Lung (tissue), 12 donors: ENCODE data around the gene IGIP. TPM values are rescaled to one million over a fixed set of nuclear protein-coding genes. Genes with fewer than 3 reads are reported as not detected.

Source experiments
- ATAC-seq: fragments of 200-7000 bp; cut with Tn5 transposase; one replicate; pipeline ENCODE4 v1.9.1; 2020; ENCODE audit warnings: moderate number of reproducible peaks; ENCODE audit not compliant: insufficient read depth, low FRiP score
- DNase-seq, 3 donors: peaks; one replicate each; pipeline ENCODE4 v3.0.0-alpha.2; 2013 to 2017
- H3K27ac ChIP-seq, 2 donors: one replicate each; pipeline ENCODE4 v1.5.1; 2013; ENCODE audit warnings: mild to moderate bottlenecking in 2 of 2, moderate library complexity in 2 of 2, control low read depth in 1 of 2, inconsistent platforms in 1 of 2, low read depth in 1 of 2, low read length in 1 of 2
- H3K27me3 ChIP-seq, 3 donors: one replicate each; pipeline ENCODE4 v1.5.1; 2013; ENCODE audit warnings: low read length in 2 of 3; ENCODE audit not compliant: control insufficient read depth in 3 of 3, insufficient read depth in 3 of 3
- H3K36me3 ChIP-seq, 4 donors: one replicate each; pipeline ENCODE4 v1.5.1; 2013; ENCODE audit warnings: low read length in 4 of 4, mild to moderate bottlenecking in 1 of 4, moderate library complexity in 1 of 4; ENCODE audit not compliant: control insufficient read depth in 4 of 4, insufficient read depth in 4 of 4
- H3K4me1 ChIP-seq, 5 donors: one replicate each; pipeline ENCODE4 v1.5.1; 2013; ENCODE audit warnings: low read length in 5 of 5, mild to moderate bottlenecking in 2 of 5, moderate library complexity in 1 of 5; ENCODE audit not compliant: control insufficient read depth in 5 of 5, insufficient read depth in 5 of 5
- H3K4me3 ChIP-seq: one replicate; pipeline ENCODE4 v1.5.1; 2013; ENCODE audit warnings: mild to moderate bottlenecking, control low read depth, moderate library complexity
- H3K9ac ChIP-seq, 2 donors: one replicate each; pipeline ENCODE4 v1.5.1; 2013; ENCODE audit warnings: low read length in 2 of 2, control low read depth in 1 of 2; ENCODE audit not compliant: insufficient read depth in 1 of 2
- H3K9me3 ChIP-seq, 4 donors: one replicate each; pipeline ENCODE4 v1.5.1; 2013; ENCODE audit warnings: low read length in 3 of 4, mild to moderate bottlenecking in 1 of 4, moderate library complexity in 1 of 4; ENCODE audit not compliant: control insufficient read depth in 4 of 4, insufficient read depth in 3 of 4
- WGBS, 2 donors: extraction: QIAGEN DNeasy Blood & Tissue Kit; methylation state at CpG; one replicate each; pipeline ENCODE4 v1.1.7; 2013; 5-methylcytosine and 5-hydroxymethylcytosine counted together
- polyA plus RNA-seq, 2 donors: library from polyadenylated mRNA; stranded (reverse); fragments of 200-250 nt; gene quantifications; one replicate each; pipeline ENCODE4 v1.2.1, GENCODE V29; 2013
- total RNA-seq, 2 donors: library from RNA; depleted of rRNA in 1 of 2; stranded (reverse); fragments of >200 nt in 1 of 2; gene quantifications; one replicate each; pipeline ENCODE4 v1.2.1, GENCODE V29; 2014 to 2021
- TF ChIP-seq, protein P1 (sequence below): IDR thresholded peaks from 2 replicates; pipeline ENCODE4 v1.5.1; 2012; ENCODE audit warnings: mild to moderate bottlenecking; ENCODE audit errors: control extremely low read depth, extremely low read depth
- donor health status: control.
- donor health status: control.
- donor health status: Bipolar disorder and iron deficiency.
- donor health status: healthy.
- donor health status: DM: yes; HTN: yes; CAD: no.

IGIP gene
- total and polyA plus RNA-seq, 4 donors, result 2.8 to 11.1 (median 7.5) TPM

DNA sequence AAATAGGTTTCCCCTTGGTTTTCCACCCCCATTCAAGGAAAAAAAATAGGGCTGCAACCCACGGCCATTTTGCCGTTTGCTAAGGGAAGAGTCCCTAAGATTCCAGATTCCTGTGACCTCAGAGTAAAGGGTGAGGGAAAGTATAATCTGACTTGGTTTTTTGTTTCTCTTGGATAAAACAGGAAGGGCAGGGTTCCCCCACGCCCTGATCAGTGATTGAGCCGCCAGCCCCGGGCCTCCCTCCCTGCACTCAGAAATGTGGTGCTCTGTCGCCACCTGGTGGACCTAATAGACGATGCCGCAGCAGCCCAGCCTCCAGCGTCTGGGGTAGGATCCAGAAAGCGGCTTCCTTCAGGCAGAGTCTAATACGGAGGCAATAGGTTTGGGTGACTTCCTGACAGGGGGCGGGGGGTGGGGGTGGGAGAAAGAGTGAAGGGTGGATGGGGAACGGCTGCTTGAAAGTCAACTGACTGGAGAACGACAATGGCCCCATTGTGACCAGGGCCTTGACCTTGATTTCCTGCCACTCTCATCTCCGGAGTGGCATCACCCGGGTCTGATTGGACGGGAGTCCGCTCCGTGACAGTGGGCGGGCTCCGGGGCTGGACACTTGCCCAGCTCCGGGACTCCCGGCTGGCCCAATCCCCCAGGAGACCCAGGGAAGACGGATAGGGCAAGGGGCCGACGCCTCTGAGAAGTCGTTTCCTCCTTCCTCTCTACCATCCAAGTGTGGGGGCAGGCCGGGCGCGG is 31.5 kb downstream of the IGIP start:
- Histone ChIP-seq H3K27me3 (peaks cover 0 to 2% (median 0%) of the 10 kb centered on the region in 3 donors), H3K9ac (peak overlapping the region in 1 of 2 donors; percentile 8), H3K9me3 (no peaks in the 10 kb centered on the region), H3K4me3 (no peak overlapping the region), H3K36me3 (no peaks in the 10 kb centered on the region), H3K27ac (peak overlapping the region in 1 of 2 donors; percentile 2), H3K4me1 (peaks cover 0 to 12% (median 4%) of the 10 kb centered on the region in 5 donors)
- TF ChIP-seq, protein P1, sequence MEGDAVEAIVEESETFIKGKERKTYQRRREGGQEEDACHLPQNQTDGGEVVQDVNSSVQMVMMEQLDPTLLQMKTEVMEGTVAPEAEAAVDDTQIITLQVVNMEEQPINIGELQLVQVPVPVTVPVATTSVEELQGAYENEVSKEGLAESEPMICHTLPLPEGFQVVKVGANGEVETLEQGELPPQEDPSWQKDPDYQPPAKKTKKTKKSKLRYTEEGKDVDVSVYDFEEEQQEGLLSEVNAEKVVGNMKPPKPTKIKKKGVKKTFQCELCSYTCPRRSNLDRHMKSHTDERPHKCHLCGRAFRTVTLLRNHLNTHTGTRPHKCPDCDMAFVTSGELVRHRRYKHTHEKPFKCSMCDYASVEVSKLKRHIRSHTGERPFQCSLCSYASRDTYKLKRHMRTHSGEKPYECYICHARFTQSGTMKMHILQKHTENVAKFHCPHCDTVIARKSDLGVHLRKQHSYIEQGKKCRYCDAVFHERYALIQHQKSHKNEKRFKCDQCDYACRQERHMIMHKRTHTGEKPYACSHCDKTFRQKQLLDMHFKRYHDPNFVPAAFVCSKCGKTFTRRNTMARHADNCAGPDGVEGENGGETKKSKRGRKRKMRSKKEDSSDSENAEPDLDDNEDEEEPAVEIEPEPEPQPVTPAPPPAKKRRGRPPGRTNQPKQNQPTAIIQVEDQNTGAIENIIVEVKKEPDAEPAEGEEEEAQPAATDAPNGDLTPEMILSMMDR, result peak; percentile 97
- peak; percentile 92 to 94 (median 94) for DNase-seq
- 3 to 4% methylated on average over 30 of the region's 30 CpGs for WGBS, 2 donors
- ATAC-seq, result peak; percentile 95

DNA sequence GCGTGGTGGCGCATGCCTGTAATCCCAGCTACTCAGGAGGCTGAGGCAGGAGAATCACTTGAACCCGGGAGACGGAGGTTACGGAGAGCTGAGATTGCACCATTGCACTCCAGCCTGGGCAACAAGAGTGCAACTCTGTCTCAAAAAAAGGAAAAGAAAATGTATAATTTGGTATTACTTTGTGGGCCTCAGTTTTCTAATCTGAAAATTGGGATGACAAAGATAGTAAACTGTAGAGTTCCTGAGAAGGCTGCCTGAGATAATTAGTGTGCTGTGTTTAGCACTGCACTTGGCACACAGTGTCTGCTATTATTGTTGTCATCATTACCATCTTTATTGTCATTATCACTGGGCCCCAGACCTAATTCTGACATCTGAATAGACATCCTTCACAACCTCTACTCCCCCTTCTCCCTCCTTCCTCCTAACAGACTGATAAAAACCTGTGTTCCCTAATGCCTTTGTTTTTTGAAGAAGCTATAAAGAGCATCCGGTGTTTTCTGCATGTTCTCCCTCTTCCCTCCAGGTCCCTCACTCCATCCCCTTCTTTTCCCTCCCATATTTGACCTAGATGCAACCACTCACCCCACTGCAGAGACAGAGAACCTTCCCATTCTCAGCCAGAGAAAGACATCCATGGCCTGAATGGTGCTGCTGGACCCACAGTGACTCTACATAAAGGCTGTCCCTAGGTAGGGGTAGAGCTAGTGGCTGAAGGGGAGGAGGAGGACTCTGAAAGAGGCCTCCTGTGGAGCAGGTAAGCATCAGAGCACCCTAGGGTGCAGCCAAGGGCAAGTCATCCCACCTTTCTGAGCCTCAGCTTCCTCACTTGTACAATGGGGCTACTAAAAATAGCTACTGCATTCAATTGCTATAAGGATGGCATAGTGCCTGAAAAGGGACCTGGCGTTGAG is 33.5 kb downstream of the IGIP start:
- TF ChIP-seq, protein P1, result no peak
- ATAC-seq, result no peak
- 83 to 86% methylated on average over 7 of the region's 7 CpGs for WGBS, 2 donors
- no peak overlapping the region for H3K4me3 ChIP-seq
- H3K27me3 ChIP-seq, result no peaks in the 10 kb centered on the region
- no peaks in the 10 kb centered on the region for H3K36me3 ChIP-seq
- no peaks in the 10 kb centered on the region for H3K9me3 ChIP-seq
- no peak overlapping the region for H3K9ac ChIP-seq
- no peak overlapping the region for H3K27ac ChIP-seq
- peaks cover 0 to 7% (median 4%) of the 10 kb centered on the region in 5 donors for H3K4me1 ChIP-seq
- no peak for DNase-seq

DNA sequence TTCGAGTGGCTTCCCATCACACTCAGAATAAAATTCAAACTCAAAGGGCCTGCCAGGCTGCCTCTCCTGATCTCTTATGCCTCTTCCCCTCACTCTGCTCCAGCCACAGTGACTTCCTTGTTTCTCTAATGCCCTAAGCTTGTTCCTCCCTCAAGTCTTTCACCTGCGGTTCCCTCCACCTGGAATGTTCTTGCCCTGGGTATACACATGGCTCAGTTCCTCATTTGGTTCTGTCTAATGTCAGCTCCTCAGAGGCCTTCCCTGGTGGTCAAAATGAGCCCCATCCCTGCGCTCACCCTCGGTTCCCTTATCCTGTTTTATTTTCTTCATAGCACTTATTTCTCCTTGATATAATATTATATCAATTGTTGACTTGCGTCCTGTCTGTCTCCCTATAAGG is 36.5 kb downstream of the IGIP start:
- H3K9me3 ChIP-seq, result no peaks in the 10 kb centered on the region

More for the DNA sequence above, 36.5 kb downstream of the IGIP start:
- Histone ChIP-seq H3K4me1 (peaks cover 0 to 8% (median 0%) of the 10 kb centered on the region in 5 donors), H3K27ac (no peak overlapping the region), H3K9ac (no peak overlapping the region), H3K4me3 (no peak overlapping the region), H3K27me3 (no peaks in the 10 kb centered on the region), H3K36me3 (no peaks in the 10 kb centered on the region)
- 75 to 76% methylated on average over 5 of the region's 5 CpGs for WGBS, 2 donors
- ATAC-seq, result no peak
- no peak for DNase-seq
- TF ChIP-seq, protein P1, result no peak
